GM21737 (cell line): ENCODE data around the gene MLPH.

ENCODE experiments used
- ATAC-seq: cut with Tn5 transposase; IDR thresholded peaks from one replicate; pipeline ENCODE4 v1.9.1; 2021; ENCODE audit warnings: mild to moderate bottlenecking, moderate library complexity; ENCODE audit not compliant: unreplicated experiment

Gene MLPH

DNA sequence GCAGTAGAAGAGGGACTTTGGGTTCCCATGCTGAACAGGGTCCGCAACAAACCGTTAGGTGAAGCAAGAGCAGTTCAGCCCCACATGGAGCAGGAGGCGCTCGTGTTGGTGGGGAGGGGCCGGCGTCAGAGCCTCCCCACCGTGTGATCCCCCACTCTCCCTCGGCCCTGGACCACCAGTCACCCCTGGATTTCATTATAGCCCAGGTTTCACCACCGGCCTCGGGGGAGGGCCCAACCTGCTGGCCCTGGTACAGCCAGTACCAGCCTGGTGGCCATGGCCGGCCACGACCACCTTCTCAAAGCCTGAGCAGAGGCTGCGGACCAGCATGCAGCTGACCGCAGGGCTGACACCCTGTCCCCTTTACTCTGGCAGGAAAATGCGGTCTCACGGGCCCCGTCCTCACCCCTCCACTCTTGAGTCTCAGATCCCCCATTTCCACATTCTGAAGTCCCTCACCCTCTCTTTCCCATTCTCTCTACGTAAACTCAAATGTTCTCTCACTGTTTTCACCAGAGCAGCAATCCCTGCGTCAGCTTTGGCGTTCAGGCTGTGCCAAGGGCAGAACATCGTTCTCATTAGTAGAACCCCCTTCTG lies 8.6 kb downstream of the MLPH start:
- ATAC-seq = no peak

DNA sequence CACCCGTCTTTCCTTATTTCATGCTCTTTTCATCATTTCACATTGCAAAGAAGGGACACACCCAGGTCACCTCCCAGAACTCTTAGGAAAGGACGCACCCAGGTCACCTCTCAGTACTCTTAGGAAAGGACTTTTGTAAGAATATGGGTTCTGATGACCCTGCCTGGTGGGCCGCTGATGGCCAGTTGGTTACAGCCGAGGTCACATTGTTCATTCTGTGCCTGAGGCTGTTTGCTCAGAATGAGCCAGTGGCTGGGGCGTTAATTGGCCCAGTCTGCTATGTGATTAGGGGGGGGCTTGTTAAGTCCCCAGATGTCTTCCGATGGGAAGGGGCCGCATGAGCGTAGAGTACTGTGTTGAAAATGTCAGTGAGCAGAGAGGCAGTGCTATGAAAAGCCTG lies 9.4 kb downstream of the MLPH start:
- no peak for ATAC-seq

DNA sequence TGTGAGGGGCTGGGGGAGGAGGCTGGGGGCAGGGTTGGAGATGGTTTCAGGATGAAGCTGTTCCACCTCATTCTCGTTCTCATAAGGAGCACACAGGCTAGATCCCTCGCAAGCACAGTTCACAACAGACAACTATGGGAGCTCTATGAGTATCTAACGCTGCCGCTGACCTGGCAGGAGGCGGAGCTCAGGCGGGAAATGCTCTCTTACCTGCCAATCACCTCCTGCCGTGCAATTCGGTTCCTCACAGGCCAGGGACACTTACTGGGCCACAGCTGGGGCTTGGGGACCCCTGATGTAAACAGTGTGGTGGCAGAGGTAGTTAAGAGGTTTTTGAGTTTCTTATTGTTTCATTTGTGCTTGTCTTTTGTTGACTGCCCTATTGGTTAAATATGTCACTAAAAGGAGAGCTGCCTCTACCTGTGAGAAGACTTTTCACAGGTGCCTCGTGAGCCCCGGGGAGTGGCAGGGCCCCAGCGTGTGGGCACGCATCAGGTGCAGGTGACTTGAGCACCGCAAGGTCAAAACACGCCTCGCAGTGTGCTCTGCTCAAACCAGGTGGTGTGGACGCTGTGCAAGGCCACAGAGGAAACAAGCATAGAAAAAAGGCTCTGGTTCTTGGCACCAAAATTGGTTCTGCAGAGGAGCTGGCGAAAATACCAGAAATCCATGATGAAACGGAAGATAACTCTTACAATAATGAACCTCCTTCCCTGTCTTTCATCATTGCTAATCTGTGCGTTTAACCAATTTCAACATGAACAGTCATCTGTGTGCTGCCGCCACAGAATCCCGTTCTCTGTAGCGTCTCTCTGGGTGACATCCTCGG lies 10.2 kb downstream of the MLPH start:
- ATAC-seq = no peak

- ATAC-seq = no peak
Observed at GRCh38 chr2:237497838-237498186, 10.8 kb downstream of the MLPH start.

DNA sequence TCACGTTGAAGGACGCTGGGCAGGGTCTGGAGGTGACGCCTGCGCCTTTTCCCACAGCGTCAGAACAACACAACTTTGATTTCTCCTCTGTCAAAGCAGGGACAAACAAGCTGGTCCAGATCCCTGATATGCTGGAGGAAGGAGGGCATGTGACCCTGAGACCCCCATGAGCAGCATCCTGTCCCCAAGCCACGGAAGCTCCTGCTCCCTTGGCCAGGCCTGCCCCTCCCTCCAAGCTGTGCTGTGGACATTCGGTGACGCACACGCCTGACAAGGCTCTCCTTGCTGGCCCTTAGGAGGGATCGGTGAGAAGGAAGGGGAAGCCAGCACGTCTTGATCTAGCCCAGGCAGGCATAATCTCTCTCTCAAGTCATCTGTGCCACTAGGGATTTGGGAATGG lies 11.3 kb downstream of the MLPH start:
- no peak for ATAC-seq

GRCh38 chr2:237500681-237501424 lies 13.8 kb downstream of the MLPH start:
- ATAC-seq = no peak

DNA sequence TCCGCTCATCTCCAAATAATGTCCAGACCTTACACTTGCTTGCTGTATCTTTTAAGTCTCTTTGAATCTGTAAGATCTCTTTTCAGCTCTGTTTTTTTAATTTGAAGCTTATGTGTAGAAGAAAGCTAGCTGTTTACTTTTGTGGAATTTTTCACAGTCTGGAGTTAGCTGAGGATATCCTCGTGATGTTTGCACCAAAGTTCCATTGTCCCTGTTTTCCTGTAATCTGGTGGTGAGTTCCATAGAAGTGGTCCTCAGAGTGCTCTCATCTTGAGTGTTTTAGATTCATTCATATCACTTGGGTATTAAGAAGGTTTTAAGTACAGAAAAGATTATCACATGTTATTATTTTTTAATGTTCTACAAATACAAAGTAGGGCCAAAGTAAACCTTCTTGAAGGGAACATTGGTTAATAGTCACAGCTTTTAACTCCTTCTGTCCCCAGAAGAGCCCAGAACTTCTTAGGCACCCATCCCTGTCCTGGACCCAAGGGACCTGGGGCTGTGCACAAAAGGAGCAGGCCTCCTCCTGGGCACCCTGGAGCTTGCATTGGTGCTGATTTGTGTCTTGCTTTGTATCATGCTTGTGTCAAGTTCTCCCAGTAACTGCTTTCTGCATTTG lies 15.0 kb downstream of the MLPH start:
- ATAC-seq = no peak

GRCh38 chr2:237503201-237503600 lies 16.1 kb downstream of the MLPH start:
- no peak for ATAC-seq

- ATAC-seq = no peak
Observed at GRCh38 chr2:237505188-237505939, 18.3 kb downstream of the MLPH start.

- ATAC-seq = no peak
Observed at GRCh38 chr2:237507512-237507911, 20.5 kb downstream of the MLPH start.

- ATAC-seq = no peak
Observed at GRCh38 chr2:237508361-237508760, 21.3 kb downstream of the MLPH start.

GRCh38 chr2:237509151-237509550 lies 22.1 kb downstream of the MLPH start:
- no peak for ATAC-seq

- no peak for ATAC-seq
Observed at GRCh38 chr2:237509905-237510304, 22.9 kb downstream of the MLPH start.

DNA sequence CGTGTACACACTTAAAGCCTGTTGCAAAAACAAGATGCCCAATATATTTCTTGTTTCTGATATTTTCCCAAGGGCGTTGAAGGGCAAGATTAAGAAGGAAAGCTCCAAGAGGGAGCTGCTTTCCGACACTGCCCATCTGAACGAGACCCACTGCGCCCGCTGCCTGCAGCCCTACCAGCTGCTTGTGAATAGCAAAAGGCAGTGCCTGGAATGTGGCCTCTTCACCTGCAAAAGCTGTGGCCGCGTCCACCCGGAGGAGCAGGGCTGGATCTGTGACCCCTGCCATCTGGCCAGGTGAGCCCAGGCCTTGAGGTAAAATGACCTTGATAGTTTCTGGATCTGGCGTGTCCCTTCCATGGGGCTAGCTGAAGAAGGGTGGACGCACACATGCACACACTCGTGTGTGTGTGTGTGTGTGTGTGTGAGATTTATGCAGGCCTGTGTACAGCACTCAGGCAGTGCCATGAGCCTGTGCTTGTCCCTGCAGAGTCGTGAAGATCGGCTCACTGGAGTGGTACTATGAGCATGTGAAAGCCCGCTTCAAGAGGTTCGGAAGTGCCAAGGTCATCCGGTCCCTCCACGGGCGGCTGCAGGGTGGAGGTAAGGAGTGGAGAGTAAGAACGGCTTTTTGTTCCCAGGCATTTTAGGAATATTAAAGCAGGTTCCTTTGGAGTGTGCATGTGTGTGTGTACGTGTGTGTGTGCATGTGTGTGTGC lies 23.6 kb downstream of the MLPH start:
- ATAC-seq = no peak

DNA sequence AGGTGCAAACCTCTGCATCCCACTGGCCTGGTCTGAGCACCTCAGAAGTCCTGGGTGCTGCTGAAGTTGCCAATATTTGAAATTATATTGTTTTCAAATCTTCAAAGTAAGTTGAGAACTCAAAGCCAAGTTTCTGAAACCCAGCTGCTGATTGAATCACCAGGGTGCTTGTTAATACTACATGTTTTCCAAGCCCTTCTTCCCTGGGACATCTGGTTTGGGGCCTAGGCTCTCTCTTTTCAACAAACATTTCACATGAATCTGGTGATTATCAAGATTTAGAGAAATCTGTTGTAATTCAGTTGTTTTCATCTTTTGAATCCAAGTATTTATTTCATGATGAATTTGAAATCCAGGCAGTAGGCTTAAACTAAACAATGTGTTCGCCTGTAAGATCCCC lies 24.4 kb downstream of the MLPH start:
- ATAC-seq = no peak

GRCh38 chr2:237511885-237512405 lies 24.9 kb downstream of the MLPH start:
- ATAC-seq = no peak

GRCh38 chr2:237512774-237513466 lies 25.9 kb downstream of the MLPH start:
- ATAC-seq = no peak

- no peak for ATAC-seq
Observed at GRCh38 chr2:237513693-237514092, 26.6 kb downstream of the MLPH start.

DNA sequence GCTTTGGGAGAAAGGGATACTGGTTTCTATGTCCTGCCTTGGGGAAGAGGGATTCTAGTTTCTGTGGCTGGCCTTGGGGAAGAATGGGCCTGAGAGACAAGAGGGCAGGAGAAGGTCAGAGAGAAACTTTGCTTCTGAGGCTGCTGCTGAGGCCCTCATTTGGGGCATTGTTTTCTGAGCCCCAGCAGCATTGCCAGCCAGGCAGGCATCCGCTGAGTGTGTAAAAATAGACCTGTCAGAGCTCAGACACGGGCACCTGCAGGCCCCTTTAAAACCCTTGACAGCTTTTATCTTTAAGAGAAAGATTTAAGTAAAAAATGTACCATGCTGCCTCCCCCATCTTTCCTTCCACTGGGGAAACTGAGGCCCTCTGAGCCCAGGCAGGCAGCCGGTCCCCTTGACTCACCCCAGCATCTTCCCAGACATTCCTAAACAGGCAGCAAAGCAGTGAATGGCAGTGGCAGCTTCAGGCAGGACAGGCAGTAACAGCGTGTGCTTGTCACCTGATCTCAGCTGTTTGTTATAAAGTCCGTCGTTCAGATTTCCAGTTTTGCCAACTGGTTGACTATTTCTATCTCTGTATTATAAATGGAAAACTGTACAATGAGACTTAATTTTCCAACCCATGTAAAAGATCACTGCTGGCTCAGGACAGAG lies 27.6 kb downstream of the MLPH start:
- ATAC-seq = no peak
